ENCODE results near the gene INO80B.

- TF ChIP-seq CTCF (IDR thresholded peaks at IDR 0.05) (no peak), POLR2A (IDR thresholded peaks at IDR 0.05) (no peak)
Measured at GRCh38 chr2:74474481-74474880, 19.6 kb downstream of the INO80B start.

All from uterus (tissue), 2 donors.